GM12878 (cell line): ENCODE results near the gene CXXC1. TPM values are rescaled to one million over a fixed set of nuclear protein-coding genes. Genes with fewer than 3 reads are reported as not detected.

Source experiments
- ATAC-seq: fragments of 200-7000 bp; cut with Tn5 transposase; 3 replicates; pipeline ENCODE4 v1.9.1; 2020; ENCODE audit warnings: mild to moderate bottlenecking, moderate library complexity
- BruUV-seq: library from RNA; stranded (reverse); fragments of 400-500 nt; replicated peaks from 2 replicates; lab custom pipeline; 2021; lab: Mats Ljungman, UMichigan
- CTCF ChIA-PET: fragments of 300-600 bp; sonication (Branson Sonifier 250); formaldehyde crosslinking; extraction: SDS; loops from one replicate; lab custom pipeline; 2021; ENCODE audit warnings: inconsistent platforms; lab: Yijun Ruan, JAX
- POLR2A ChIA-PET: fragments of 350-600 bp; formaldehyde crosslinking; extraction: SDS; loops from one replicate; lab custom pipeline; 2021; ENCODE audit warnings: inconsistent platforms; lab: Charles Lee
- RAD21 ChIA-PET: fragments of 300-600 bp; sonication (Branson Sonifier 250); formaldehyde crosslinking; loops from one replicate; lab custom pipeline; 2023; ENCODE audit warnings: antibody characterized with exemption; ENCODE audit not compliant: unreplicated experiment; lab: Charles Lee
- SMC1A ChIA-PET: fragments of 300-600 bp; sonication (Branson Sonifier 250); formaldehyde crosslinking; loops from one replicate; lab custom pipeline; 2023; ENCODE audit not compliant: unreplicated experiment, uncharacterized antibody; lab: Charles Lee
- DNase-seq: peaks from one replicate; pipeline ENCODE4 v3.0.0-alpha.2; 2011; ENCODE audit warnings: low read depth, low spot score
- FAIRE-seq: peaks from 3 replicates; lab custom pipeline; 2011; peaks lifted over from hg19 to GRCh38; lab: Jason Lieb, UNC
- H2AFZ ChIP-seq: 2 replicates; pipeline ENCODE4 v1.6.0; 2011; ENCODE audit warnings: low read depth, low read length, control low read depth; ENCODE audit not compliant: control insufficient read depth
- H3K27ac ChIP-seq: 2 replicates; pipeline ENCODE4 v1.5.1; 2011; ENCODE audit warnings: control low read depth; ENCODE audit not compliant: control insufficient read depth, insufficient read depth
- H3K27me3 ChIP-seq, 2 experiments: replicated peaks in 1 of 2; 2 replicates each; pipeline versions ENCODE4 v1.6.0 to v1.6.1; 2011; ENCODE audit warnings: low read length in 1 of 2; ENCODE audit not compliant: control insufficient read depth in 2 of 2, insufficient read depth in 2 of 2
- H3K36me3 ChIP-seq, 2 experiments: 2 replicates each; pipeline ENCODE4 v1.5.1; 2011; ENCODE audit warnings: low read length in 1 of 2; ENCODE audit not compliant: control insufficient read depth in 2 of 2, insufficient read depth in 2 of 2
- H3K4me1 ChIP-seq: 2 replicates; pipeline ENCODE4 v1.6.1; 2011; ENCODE audit warnings: mild to moderate bottlenecking, low read length, moderate library complexity, mixed read lengths; ENCODE audit not compliant: control insufficient read depth, insufficient read depth
- H3K4me2 ChIP-seq: 2 replicates; pipeline ENCODE4 v1.6.0; 2011; ENCODE audit warnings: control low read depth; ENCODE audit not compliant: control insufficient read depth, insufficient read depth
- H3K4me3 ChIP-seq: fragments of 200-600 bp; sonication (generic); 2 replicates; pipeline ENCODE4 v1.5.1; 2016
- H3K79me2 ChIP-seq: 2 replicates; pipeline ENCODE4 v1.6.0; 2011; ENCODE audit warnings: low read length; ENCODE audit not compliant: control insufficient read depth, insufficient read depth
- H3K9ac ChIP-seq: 2 replicates; pipeline ENCODE4 v1.8.0; 2011; ENCODE audit warnings: low read length, control low read depth, mixed read lengths; ENCODE audit not compliant: control insufficient read depth, insufficient read depth
- H3K9me3 ChIP-seq: replicated peaks from 3 replicates; pipeline ENCODE4 v1.5.1; 2011; ENCODE audit warnings: mild to moderate bottlenecking, low read length; ENCODE audit not compliant: control insufficient read depth, insufficient read depth
- H4K20me1 ChIP-seq: 2 replicates; pipeline ENCODE4 v1.6.0; 2011; ENCODE audit not compliant: control insufficient read depth, insufficient read depth
- BRCA1 ChIP-seq: IDR thresholded peaks from 2 replicates; pipeline ENCODE4 v1.6.1; 2011; ENCODE audit warnings: low read depth, low read length, improper control_type of control experiment
- CREB1 ChIP-seq: IDR thresholded peaks from 2 replicates; pipeline ENCODE4 v1.6.1; 2012; ENCODE audit warnings: low read depth, mild to moderate bottlenecking, inconsistent platforms
- EED ChIP-seq: sonication (generic); IDR thresholded peaks from 2 replicates; pipeline ENCODE4 v1.6.1; 2016; ENCODE audit warnings: antibody characterized with exemption, low read depth
- EGR1 ChIP-seq, 2 experiments: IDR thresholded peaks; 1 replicate in 1 of 2; 2 replicates in 1 of 2; pipeline ENCODE4 v1.6.1; 2011 to 2012; ENCODE audit warnings: low read depth in 2 of 2, low read length in 2 of 2, borderline replicate concordance in 1 of 2, mild to moderate bottlenecking in 1 of 2, moderate library complexity in 1 of 2
- ELK1 ChIP-seq: IDR thresholded peaks from 2 replicates; pipeline ENCODE4 v1.6.1; 2012; ENCODE audit warnings: low read depth, low read length, improper control_type of control experiment
- FOS ChIP-seq: IDR thresholded peaks from 3 replicates; pipeline ENCODE4 v1.6.1; 2011; ENCODE audit warnings: borderline replicate concordance; ENCODE audit not compliant: insufficient read length; ENCODE audit errors: extremely low read depth
- JUND ChIP-seq: IDR thresholded peaks from 2 replicates; pipeline ENCODE4 v1.6.1; 2012; ENCODE audit warnings: low read depth, mild to moderate bottlenecking, low read length, improper control_type of control experiment, moderate library complexity
- KLF5 ChIP-seq: fragments of 450-650 bp; IDR thresholded peaks from 2 replicates; pipeline ENCODE4 v1.6.1; 2014; ENCODE audit warnings: mild to moderate bottlenecking; ENCODE audit not compliant: partially characterized antibody
- NRF1 ChIP-seq: conservative IDR thresholded peaks from 2 replicates; pipeline ENCODE4 v1.6.1; 2011; ENCODE audit warnings: mild to moderate bottlenecking, low read depth, low read length, improper control_type of control experiment
- RAD51 ChIP-seq: fragments of 450-650 bp; IDR thresholded peaks from 2 replicates; pipeline ENCODE4 v1.6.1; 2016; ENCODE audit warnings: moderate library complexity, mild to moderate bottlenecking, inconsistent platforms
- RBBP5 ChIP-seq: fragments of 200-600 bp; sonication (generic); conservative IDR thresholded peaks from 2 replicates; pipeline ENCODE4 v1.6.1; 2016
- SMC3 ChIP-seq: IDR thresholded peaks from 2 replicates; pipeline ENCODE4 v1.6.1; 2011; ENCODE audit warnings: low read length, improper control_type of control experiment, borderline replicate concordance
- ZNF217 ChIP-seq: fragments of 450-650 bp; IDR thresholded peaks from 2 replicates; pipeline ENCODE4 v1.6.1; 2017; ENCODE audit warnings: antibody characterized with exemption, mild to moderate bottlenecking
- WGBS: methylation state at CpG from one replicate; pipeline ENCODE4 v1.1.6; 2016; ENCODE audit warnings: low lambda C conversion rate; ENCODE audit not compliant: insufficient replicate concordance, insufficient coverage; ENCODE audit errors: missing lambda C conversion rate; 5-methylcytosine and 5-hydroxymethylcytosine counted together
- in situ Hi-C: fragments of 300-500 bp; cut with MboI; formaldehyde crosslinking; loops from 9 replicates; pipeline ENCODE4 v1.14.3; 2018; ENCODE audit warnings: mixed read lengths
- intact Hi-C: fragments of 100-400 bp; cut with micrococcal nuclease; formaldehyde crosslinking; loops from one replicate; pipeline ENCODE4 v1.14.2; 2022; ENCODE audit not compliant: unreplicated experiment
- polyA plus RNA-seq, 11 experiments: library from polyadenylated mRNA; depleted of rRNA in 4 of 11; unstranded in 6 of 11; stranded (reverse) in 5 of 11; fragments of >200 nt; fragmentation: Nextera tagmentation in 4 of 11; fragmentation: Illumina TruSeq in 1 of 11; extraction: Ambion mirVana in 4 of 11; extraction: Trizol in 1 of 11; gene quantifications; 1 replicate in 1 of 11; 2 replicates in 10 of 11; pipeline versions ENCODE4 v1.2.1 to v1.2.3, GENCODE V29; 2011 to 2016; ENCODE audit warnings: inconsistent platforms in 2 of 11, missing spikeins in 2 of 11, low read depth in 1 of 11
- total RNA-seq, 4 experiments: library from RNA; depleted of rRNA in 3 of 4; stranded (reverse); fragments of >200 nt in 3 of 4; fragmentation: Illumina TruSeq in 1 of 4; extraction: Trizol in 1 of 4; gene quantifications; 2 replicates each; pipeline versions ENCODE4 v1.2.1 to v1.2.3, GENCODE V29; 2013 to 2021
- TF ChIP-seq, protein P1 (sequence below): fragments of 450-650 bp; IDR thresholded peaks from 2 replicates; pipeline ENCODE4 v1.6.1; 2016; ENCODE audit warnings: mild to moderate bottlenecking
- TF ChIP-seq, protein P2 (sequence below): IDR thresholded peaks from 2 replicates; pipeline ENCODE4 v1.6.1; 2012; ENCODE audit warnings: low read depth, low read length, improper control_type of control experiment
- TF ChIP-seq, protein P3 (sequence below): IDR thresholded peaks from 2 replicates; pipeline ENCODE4 v1.6.1; 2011; ENCODE audit warnings: low read depth, mild to moderate bottlenecking, low read length, moderate library complexity, borderline replicate concordance; ENCODE audit errors: extremely low read depth

Gene CXXC1
- total and polyA plus RNA-seq, 10 of the 15 experiments (the other 5 are each of a cell fraction or from before 2014, with no cell fraction given): 9.2 to 180 (median 93.8) TPM

GRCh38 chr18:50313031-50313607 is 25.6 kb upstream of the CXXC1 start (continued):
- TF ChIP-seq RAD51: peak; percentile 9; the same call in 1 of the 2 replicates
- no peak for TF ChIP-seq RBBP5
- TF ChIP-seq NRF1: no peak

GRCh38 chr18:50312296-50313030 is 25.0 kb upstream of the CXXC1 start:
- RAD21 ChIA-PET: interaction anchor here (0.6 to 6.6 kb wide), 5 partner anchors 14 to 43 kb away, joined by 3 to 125 read pairs (median 4); partner anchors contain the start of gene MBD1
- H2AFZ ChIP-seq: no peak overlapping the region
- peak overlapping the region; percentile 18; the same call in 1 of the 2 replicates for H3K4me3 ChIP-seq
- H3K4me1 ChIP-seq: peaks cover 70% of the 10 kb centered on the region
- ATAC-seq (peak; percentile 79), DNase-seq (peak; percentile 97), FAIRE-seq (peak; percentile 78)
- in situ Hi-C loops: no loop called here
- no peaks in the 10 kb centered on the region for H4K20me1 ChIP-seq
- H3K36me3 ChIP-seq: no peaks in the 10 kb centered on the region
- peak overlapping the region; percentile 85 for H3K4me2 ChIP-seq
- SMC1A ChIA-PET: interaction anchor here (1.1 to 8.7 kb wide), 7 partner anchors 7 to 45 kb away, joined by 3 to 145 read pairs (median 10); partner anchors contain the start of gene CFAP53
- CTCF ChIA-PET: interaction anchor here (0.8 to 6.6 kb wide), 6 partner anchors 10 to 45 kb away, joined by 3 to 83 read pairs (median 4); partner anchors contain the start of gene MBD1
- peaks cover 5% of the 10 kb centered on the region; the same call in 2 of the 3 replicates for H3K9me3 ChIP-seq
- 5% methylated on average over 7 of the region's 7 CpGs for WGBS
- intact Hi-C loops: loop anchor here (1.0 kb wide), 1 partner anchor 31 kb away; the partner anchor contains the start of gene MBD1
- POLR2A ChIA-PET: interaction anchor here (0.8 to 4.5 kb wide), 4 partner anchors 15 to 43 kb away, joined by 3 to 32 read pairs (median 10); partner anchors contain the start of gene MBD1
- H3K79me2 ChIP-seq: no peaks in the 10 kb centered on the region
- no peaks in the 10 kb centered on the region for H3K27me3 ChIP-seq
- peak overlapping the region; percentile 95 for H3K27ac ChIP-seq
- BruUV-seq: no TSS peak
- H3K9ac ChIP-seq: peak overlapping the region; percentile 40
- TF ChIP-seq CREB1 (0 out of 2 replicates have a peak, but pooled peaks have one; percentile 40), ELK1 (no peak), BRCA1 (no peak), RAD51 (no peak), SMC3 (no peak; the same call in 1 of the 2 replicates), EED (no peak; the same call in 1 of the 2 replicates), NRF1 (no peak), KLF5 (no peak), FOS (no peak), JUND (no peak), ZNF217 (no peak), EGR1 (IDR thresholded peaks at IDR 0.05; ENCODE audit: borderline replicate concordance in 1 of 2, low read depth in 2 of 2, low read length in 2 of 2) (no peak)
- TF ChIP-seq, protein P1, sequence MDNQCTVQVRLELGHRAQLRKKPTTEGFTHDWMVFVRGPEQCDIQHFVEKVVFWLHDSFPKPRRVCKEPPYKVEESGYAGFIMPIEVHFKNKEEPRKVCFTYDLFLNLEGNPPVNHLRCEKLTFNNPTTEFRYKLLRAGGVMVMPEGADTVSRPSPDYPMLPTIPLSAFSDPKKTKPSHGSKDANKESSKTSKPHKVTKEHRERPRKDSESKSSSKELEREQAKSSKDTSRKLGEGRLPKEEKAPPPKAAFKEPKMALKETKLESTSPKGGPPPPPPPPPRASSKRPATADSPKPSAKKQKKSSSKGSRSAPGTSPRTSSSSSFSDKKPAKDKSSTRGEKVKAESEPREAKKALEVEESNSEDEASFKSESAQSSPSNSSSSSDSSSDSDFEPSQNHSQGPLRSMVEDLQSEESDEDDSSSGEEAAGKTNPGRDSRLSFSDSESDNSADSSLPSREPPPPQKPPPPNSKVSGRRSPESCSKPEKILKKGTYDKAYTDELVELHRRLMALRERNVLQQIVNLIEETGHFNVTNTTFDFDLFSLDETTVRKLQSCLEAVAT: no peak
- TF ChIP-seq, protein P2, sequence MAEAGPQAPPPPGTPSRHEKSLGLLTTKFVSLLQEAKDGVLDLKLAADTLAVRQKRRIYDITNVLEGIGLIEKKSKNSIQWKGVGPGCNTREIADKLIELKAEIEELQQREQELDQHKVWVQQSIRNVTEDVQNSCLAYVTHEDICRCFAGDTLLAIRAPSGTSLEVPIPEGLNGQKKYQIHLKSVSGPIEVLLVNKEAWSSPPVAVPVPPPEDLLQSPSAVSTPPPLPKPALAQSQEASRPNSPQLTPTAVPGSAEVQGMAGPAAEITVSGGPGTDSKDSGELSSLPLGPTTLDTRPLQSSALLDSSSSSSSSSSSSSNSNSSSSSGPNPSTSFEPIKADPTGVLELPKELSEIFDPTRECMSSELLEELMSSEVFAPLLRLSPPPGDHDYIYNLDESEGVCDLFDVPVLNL: no peak
- TF ChIP-seq, protein P3, sequence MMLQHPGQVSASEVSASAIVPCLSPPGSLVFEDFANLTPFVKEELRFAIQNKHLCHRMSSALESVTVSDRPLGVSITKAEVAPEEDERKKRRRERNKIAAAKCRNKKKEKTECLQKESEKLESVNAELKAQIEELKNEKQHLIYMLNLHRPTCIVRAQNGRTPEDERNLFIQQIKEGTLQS: no peak
